Mesothelial cell of epicardium (in vitro differentiated cells): Measurements from ENCODE around the gene GIMAP7. TPM values are rescaled to one million over a fixed set of nuclear protein-coding genes. Genes with fewer than 3 reads are reported as not detected.
"Not testable (repeated sequence)": the region's sequence is repeated elsewhere in the genome, so short reads cannot be mapped to it uniquely, and the experiment has no call there.

Experiments used
- DNase-seq, 2 experiments: peaks; one replicate each; pipeline ENCODE4 v3.0.0; 2021; ENCODE audit warnings: low spot score in 2 of 2; ENCODE audit not compliant: unreplicated experiment in 2 of 2
- H3K27ac Mint-ChIP-seq: 2 replicates; pipeline ENCODE4 v1.8.0; 2021; ENCODE audit warnings: mixed read lengths
- H3K27me3 Mint-ChIP-seq: 2 replicates; pipeline ENCODE4 v1.8.0; 2021; ENCODE audit warnings: low read depth, mixed read lengths
- H3K36me3 Mint-ChIP-seq: 2 replicates; pipeline ENCODE4 v1.8.0; 2021; ENCODE audit warnings: mixed read lengths
- H3K4me1 Mint-ChIP-seq: 2 replicates; pipeline ENCODE4 v1.8.0; 2021; ENCODE audit warnings: mixed read lengths
- H3K4me3 Mint-ChIP-seq: 2 replicates; pipeline ENCODE4 v1.8.0; 2021; ENCODE audit warnings: mild to moderate bottlenecking, moderate library complexity, mixed read lengths
- H3K9me3 Mint-ChIP-seq: 2 replicates; pipeline ENCODE4 v1.8.0; 2021; ENCODE audit warnings: mixed read lengths
- CTCF ChIP-seq: fragments of 200-600 bp; sonication (generic); IDR thresholded peaks from one replicate; pipeline ENCODE4 v1.5.0; 2021; ENCODE audit warnings: antibody characterized with exemption; ENCODE audit not compliant: unreplicated experiment
- total RNA-seq: library from RNA; stranded (reverse); gene quantifications from 3 replicates; pipeline ENCODE4 v1.2.1, GENCODE V29; 2021

GIMAP7 gene
- total RNA-seq, 1 donor from 2014 or later = not detected

- no peaks in the 10 kb centered on the region for H3K9me3 Mint-ChIP-seq
- peaks cover 1% of the 10 kb centered on the region for H3K27me3 Mint-ChIP-seq
- no peak for TF ChIP-seq CTCF
- H3K36me3 Mint-ChIP-seq = no peaks in the 10 kb centered on the region
- H3K4me1 Mint-ChIP-seq = no peaks in the 10 kb centered on the region
- no peak for DNase-seq
- H3K4me3 Mint-ChIP-seq = no peak overlapping the region
- H3K27ac Mint-ChIP-seq = no peak overlapping the region
Observed at GRCh38 chr7:150515248-150516147, 826 bp downstream of the GIMAP7 start.

DNA sequence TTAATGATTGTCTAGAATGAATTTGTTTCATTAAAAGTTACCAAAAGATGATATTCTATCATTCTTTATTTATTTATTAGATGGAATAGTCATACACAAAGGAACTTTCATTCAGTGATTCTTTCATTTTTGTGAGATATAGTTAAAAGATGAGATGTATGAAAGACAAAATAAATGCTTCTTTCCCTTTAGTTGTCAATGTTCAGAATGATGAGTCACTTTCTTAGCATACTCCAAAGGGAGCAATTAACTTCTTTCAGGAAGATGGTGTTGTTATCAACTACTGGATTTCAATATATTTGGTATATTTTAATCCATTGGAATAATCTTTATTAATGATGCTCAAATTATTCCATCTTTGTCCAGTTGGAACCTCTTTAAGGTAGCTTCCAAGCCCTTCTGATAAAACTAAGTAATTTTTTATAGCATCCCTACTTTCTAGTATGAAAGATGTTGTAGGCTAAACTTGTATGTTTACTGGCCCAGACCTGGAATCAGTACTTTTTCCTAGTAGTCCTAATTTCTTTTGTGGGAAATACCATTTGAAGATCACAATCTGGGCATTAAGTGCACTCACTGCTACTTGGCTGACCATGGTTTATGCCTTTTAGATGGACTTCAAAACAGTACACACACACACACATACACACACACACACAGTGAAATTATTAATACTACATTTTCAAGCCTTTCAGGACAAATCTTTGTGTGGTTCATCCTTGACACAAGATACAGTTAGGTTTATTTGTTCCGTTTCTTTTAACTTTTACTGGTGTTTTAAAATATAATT is 2.5 kb downstream of the GIMAP7 start:
- H3K27me3 Mint-ChIP-seq = peaks cover 1% of the 10 kb centered on the region
- DNase-seq = no peak
- TF ChIP-seq CTCF = no peak
- H3K4me3 Mint-ChIP-seq = no peak overlapping the region
- no peaks in the 10 kb centered on the region for H3K9me3 Mint-ChIP-seq
- H3K4me1 Mint-ChIP-seq = no peaks in the 10 kb centered on the region
- no peaks in the 10 kb centered on the region for H3K36me3 Mint-ChIP-seq
- no peak overlapping the region for H3K27ac Mint-ChIP-seq

GRCh38 chr7:150519310-150519709 is 4.6 kb downstream of the GIMAP7 start:
- no peak for TF ChIP-seq CTCF
- Mint-ChIP-seq H3K27ac (no peak overlapping the region), H3K4me1 (no peaks in the 10 kb centered on the region), H3K4me3 (no peak overlapping the region), H3K36me3 (no peaks in the 10 kb centered on the region), H3K27me3 (peaks cover 6% of the 10 kb centered on the region), H3K9me3 (no peaks in the 10 kb centered on the region)
- DNase-seq = no peak

- Mint-ChIP-seq H3K9me3 (no peaks in the 10 kb centered on the region), H3K27me3 (peaks cover 6% of the 10 kb centered on the region), H3K4me3 (no peak overlapping the region), H3K27ac (no peak overlapping the region), H3K36me3 (no peaks in the 10 kb centered on the region), H3K4me1 (no peaks in the 10 kb centered on the region)
- DNase-seq = no peak
- no peak for TF ChIP-seq CTCF
Observed at GRCh38 chr7:150520145-150520544, 5.5 kb downstream of the GIMAP7 start.

DNA sequence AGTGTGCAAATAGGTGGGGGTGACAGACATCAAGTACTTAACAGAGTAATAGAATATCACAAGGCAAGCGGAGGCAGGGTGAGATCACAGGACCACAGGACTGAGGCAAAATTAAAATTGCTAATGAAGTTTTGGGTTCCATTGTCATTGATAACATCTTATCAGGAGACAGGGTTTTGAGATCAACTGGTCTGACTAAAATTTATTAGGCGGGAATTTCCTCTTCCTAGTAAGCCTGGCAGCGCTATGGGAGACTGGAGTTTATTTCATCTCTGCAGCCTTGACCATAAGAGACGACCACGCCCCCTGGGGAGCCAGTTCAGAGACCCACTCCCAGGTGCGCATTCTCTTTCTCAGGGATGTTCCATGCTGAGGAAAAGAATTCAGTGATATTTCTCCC is 8.3 kb downstream of the GIMAP7 start:
- DNase-seq, H3K4me3 Mint-ChIP-seq, H3K4me1 Mint-ChIP-seq, H3K36me3 Mint-ChIP-seq, H3K27me3 Mint-ChIP-seq, H3K27ac Mint-ChIP-seq, H3K9me3 Mint-ChIP-seq: not testable (repeated sequence)

DNA sequence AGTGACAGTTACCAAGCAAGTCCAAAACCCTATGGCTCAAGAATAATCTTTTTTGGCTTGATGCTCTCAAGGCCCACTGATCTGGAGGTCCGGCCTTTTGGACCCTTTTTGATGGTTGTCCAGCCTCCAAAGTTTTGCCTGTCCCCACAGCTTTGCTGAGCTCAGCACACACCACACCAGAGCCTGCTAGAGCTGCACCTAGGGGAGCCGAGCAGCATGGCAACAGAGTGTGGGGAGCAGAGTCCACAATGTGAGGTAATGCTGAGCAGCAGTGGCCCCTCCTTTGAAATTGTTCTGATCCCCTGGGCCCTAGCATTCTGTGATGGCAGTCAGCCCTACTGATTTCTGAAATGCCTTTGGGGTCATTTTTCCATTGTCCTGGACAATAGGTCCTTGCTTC is 9.3 kb downstream of the GIMAP7 start:
- DNase-seq = no peak
- Mint-ChIP-seq H3K9me3 (peaks cover 19% of the 10 kb centered on the region), H3K27ac (no peak overlapping the region), H3K36me3 (no peaks in the 10 kb centered on the region), H3K27me3 (peaks cover 6% of the 10 kb centered on the region), H3K4me1 (no peaks in the 10 kb centered on the region), H3K4me3 (no peak overlapping the region)
- TF ChIP-seq CTCF = no peak
